Activated CD4-positive, alpha-beta T cell treated with anti-CD3 and anti-CD28 coated beads for 36 hours (primary cell): ENCODE data around the gene TAF1D. TPM values are rescaled to one million over a fixed set of nuclear protein-coding genes. Genes with fewer than 3 reads are reported as not detected.
"Not testable (repeated sequence)": the region's sequence is repeated elsewhere in the genome, so short reads cannot be mapped to it uniquely, and the experiment has no call there.

Experiments used
- ATAC-seq: fragments of 200-7000 bp; cut with Tn5 transposase; one replicate; pipeline ENCODE4 v1.10.0; 2021; ENCODE audit warnings: mild to moderate bottlenecking, moderate library complexity
- CTCF ChIA-PET: fragments of 350-600 bp; sonication (Branson Sonifier 250); formaldehyde crosslinking; loops from one replicate; lab custom pipeline; 2021; ENCODE audit warnings: antibody characterized with exemption; lab: Charles Lee
- POLR2A ChIA-PET: fragments of 350-600 bp; sonication (Branson Sonifier 250); formaldehyde crosslinking; loops from one replicate; lab custom pipeline; 2021; ENCODE audit warnings: antibody characterized with exemption, inconsistent platforms; lab: Charles Lee
- DNase-seq: peaks from one replicate; pipeline ENCODE4 v3.0.0-alpha.2; 2020
- H3K27ac Mint-ChIP-seq: one replicate; pipeline ENCODE4 v1.8.0; 2021; ENCODE audit warnings: mixed read lengths
- H3K27me3 Mint-ChIP-seq: one replicate; pipeline ENCODE4 v1.8.0; 2021; ENCODE audit warnings: mixed read lengths
- H3K36me3 Mint-ChIP-seq: one replicate; pipeline ENCODE4 v1.8.0; 2021; ENCODE audit warnings: low read depth, mixed read lengths
- H3K4me1 Mint-ChIP-seq: one replicate; pipeline ENCODE4 v1.8.0; 2021; ENCODE audit warnings: mixed read lengths
- H3K4me3 Mint-ChIP-seq: one replicate; pipeline ENCODE4 v1.8.0; 2021; ENCODE audit warnings: mild to moderate bottlenecking, moderate library complexity, mixed read lengths
- H3K9me3 Mint-ChIP-seq: one replicate; pipeline ENCODE4 v1.8.0; 2021; ENCODE audit warnings: low read depth, mixed read lengths
- intact Hi-C, 2 experiments: fragments of 100-400 bp; cut with DNase I in 1 of 2; cut with micrococcal nuclease in 1 of 2; formaldehyde crosslinking; loops; one replicate each; pipeline versions ENCODE4 v1.14.2 to v1.15.1; 2022 to 2024; cut with DNase I, micrococcal nuclease
- total RNA-seq, 2 experiments: library from RNA; stranded (reverse); gene quantifications; one replicate each; pipeline ENCODE4 v1.2.3, GENCODE V29; 2021

The TAF1D gene
- total RNA-seq, 2 experiments from 2014 or later, result 326 to 355 TPM

DNA sequence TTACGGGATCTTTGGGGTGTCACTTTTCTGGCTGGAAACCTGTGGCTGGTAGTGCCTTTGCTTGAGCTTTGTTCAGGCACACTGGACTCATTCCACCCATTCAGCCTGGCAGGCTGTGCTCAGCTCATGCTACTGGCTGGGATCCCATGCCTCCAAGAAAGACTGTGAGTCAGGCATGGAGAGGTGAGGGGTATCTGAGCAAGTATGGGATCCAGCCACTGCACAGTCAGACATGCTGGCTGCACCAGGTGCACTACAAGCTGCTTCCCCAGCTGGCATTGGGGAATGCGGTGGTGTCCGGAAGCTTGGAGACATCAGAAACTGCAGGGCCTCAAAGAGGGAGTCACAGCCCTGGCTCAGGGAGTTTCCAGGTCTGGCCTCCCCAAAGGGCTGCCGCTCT is 30.8 kb upstream of the TAF1D start:
- Mint-ChIP-seq H3K9me3 (peaks cover 2% of the 10 kb centered on the region), H3K4me1 (no peaks in the 10 kb centered on the region), H3K27me3 (no peaks in the 10 kb centered on the region), H3K4me3 (no peak overlapping the region), H3K36me3 (peaks cover 8% of the 10 kb centered on the region), H3K27ac (no peak overlapping the region)
- no peak for ATAC-seq
- ChIA-PET POLR2A (no interaction called here), CTCF (interaction anchor here (0.9 kb wide), 1 partner anchor 12 kb away, joined by 4 read pairs; the partner anchor contains the start of gene MED17)
- DNase-seq, result no peak
- intact Hi-C loops, result no loop called here

DNA sequence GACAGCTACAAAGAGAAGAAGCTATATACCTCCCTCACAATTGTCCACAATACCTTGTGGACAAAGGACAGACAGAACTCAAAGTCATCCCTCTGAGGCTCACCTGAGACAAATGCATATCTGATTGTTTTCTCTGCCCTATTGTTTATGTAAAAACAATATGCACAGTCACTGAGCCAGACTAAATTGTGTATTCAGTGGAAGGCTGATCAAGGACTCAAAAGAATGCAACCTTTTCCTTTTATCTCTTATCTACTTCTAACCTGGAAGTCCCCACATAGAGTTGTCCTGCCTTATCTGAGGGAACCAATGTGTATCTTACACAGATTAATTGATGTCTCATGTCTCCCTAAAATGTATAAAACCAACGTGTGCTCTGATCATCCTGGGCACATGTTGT is 28.9 kb upstream of the TAF1D start:
- intact Hi-C loops, result no loop called here
- Mint-ChIP-seq H3K9me3 (peaks cover 2% of the 10 kb centered on the region), H3K4me3 (no peak overlapping the region), H3K27me3 (no peaks in the 10 kb centered on the region), H3K4me1 (no peaks in the 10 kb centered on the region), H3K27ac (no peak overlapping the region), H3K36me3 (peaks cover 8% of the 10 kb centered on the region)
- ChIA-PET POLR2A (no interaction called here), CTCF (interaction anchor here (0.5 to 1.6 kb wide), 3 partner anchors 14 to 40 kb away, joined by 3 to 4 read pairs (median 3); partner anchors contain the start of gene MED17)
- ATAC-seq, result no peak
- no peak for DNase-seq

DNA sequence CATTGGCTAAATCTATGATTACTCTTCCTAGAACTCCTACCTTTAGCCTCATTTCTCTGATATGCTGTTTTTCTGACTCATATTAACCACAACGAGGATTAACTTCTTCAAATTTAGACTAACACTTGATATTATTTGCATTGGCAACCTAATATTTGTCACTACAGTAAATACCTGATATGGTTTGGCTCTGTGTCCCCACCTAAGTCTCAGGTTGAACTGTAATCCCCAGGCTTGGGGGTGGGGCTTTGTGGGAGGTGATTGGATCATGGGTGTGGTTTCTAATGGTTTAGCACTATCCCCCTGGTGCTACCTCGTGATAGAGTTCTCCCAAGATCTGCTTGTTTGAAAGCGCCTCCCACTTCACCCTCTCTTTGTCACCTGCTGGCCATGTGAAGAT is 25.7 kb upstream of the TAF1D start:
- H3K4me1 Mint-ChIP-seq, result no peaks in the 10 kb centered on the region
- intact Hi-C loops, result no loop called here
- POLR2A ChIA-PET, result no interaction called here
- DNase-seq (no peak), ATAC-seq (no peak)
- peaks cover 2% of the 10 kb centered on the region for H3K9me3 Mint-ChIP-seq
- CTCF ChIA-PET, result interaction anchor here (0.6 kb wide), 1 partner anchor 402 kb away, joined by 3 read pairs; no protein-coding TSS in a partner anchor
- peaks cover 8% of the 10 kb centered on the region for H3K36me3 Mint-ChIP-seq
- no peak overlapping the region for H3K27ac Mint-ChIP-seq
- no peak overlapping the region for H3K4me3 Mint-ChIP-seq
- no peaks in the 10 kb centered on the region for H3K27me3 Mint-ChIP-seq

DNA sequence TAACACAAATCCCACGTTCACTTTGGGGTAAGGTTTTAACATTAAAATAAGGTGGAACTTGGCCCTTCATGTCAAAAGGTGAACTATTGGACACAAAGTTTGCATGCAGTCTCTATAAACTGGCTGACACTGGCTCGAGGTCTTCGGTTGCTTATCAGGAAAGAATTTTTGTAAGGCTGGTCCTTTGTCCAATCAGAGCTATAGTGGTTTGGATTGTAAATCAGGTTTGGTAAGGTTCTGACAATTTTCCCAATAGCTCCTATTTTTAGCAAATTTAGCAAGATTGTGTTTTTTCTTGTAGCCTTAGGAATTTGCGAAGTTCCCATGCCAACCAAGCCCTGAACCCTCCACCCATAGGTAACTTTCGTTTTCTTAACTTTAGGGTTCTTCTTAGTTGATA is 25.2 kb upstream of the TAF1D start:
- Mint-ChIP-seq H3K4me1 (no peaks in the 10 kb centered on the region), H3K27me3 (no peaks in the 10 kb centered on the region), H3K27ac (no peak overlapping the region), H3K4me3 (no peak overlapping the region), H3K36me3 (peaks cover 8% of the 10 kb centered on the region), H3K9me3 (peaks cover 2% of the 10 kb centered on the region)
- ChIA-PET POLR2A (no interaction called here), CTCF (interaction anchor here (0.6 kb wide), 1 partner anchor 403 kb away, joined by 3 read pairs; no protein-coding TSS in a partner anchor)
- DNase-seq, result no peak
- ATAC-seq, result no peak
- intact Hi-C loops, result no loop called here

DNA sequence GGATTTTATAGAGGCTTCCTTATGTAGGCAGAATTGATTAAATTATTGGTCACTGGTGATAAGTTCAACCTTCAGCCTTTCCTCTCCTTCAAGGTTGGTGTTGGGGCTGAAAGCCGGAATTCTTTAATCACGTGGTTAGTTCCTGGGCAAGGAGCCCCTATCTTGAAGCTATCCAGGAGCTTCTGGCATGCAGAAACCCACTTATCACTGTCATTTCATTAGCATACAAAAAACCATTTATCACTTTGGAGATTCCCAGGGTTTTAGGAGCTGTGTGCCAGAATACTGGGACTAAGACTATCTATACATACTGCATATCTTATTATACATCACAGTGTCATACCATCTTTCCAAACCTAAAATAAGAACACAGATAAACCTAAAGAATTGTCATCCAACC is 24.3 kb upstream of the TAF1D start:
- CTCF ChIA-PET, result no interaction called here
- POLR2A ChIA-PET, result interaction anchor here (1.0 kb wide), 1 partner anchor 24 kb away, joined by 5 read pairs; the partner anchor contains the start of gene C11orf54
- H3K27ac Mint-ChIP-seq, result no peak overlapping the region
- intact Hi-C loops, result no loop called here
- H3K27me3 Mint-ChIP-seq, result no peaks in the 10 kb centered on the region
- H3K4me1 Mint-ChIP-seq, result no peaks in the 10 kb centered on the region
- peaks cover 12% of the 10 kb centered on the region for H3K36me3 Mint-ChIP-seq
- DNase-seq, result no peak
- peaks cover 2% of the 10 kb centered on the region for H3K9me3 Mint-ChIP-seq
- no peak for ATAC-seq
- no peak overlapping the region for H3K4me3 Mint-ChIP-seq

DNA sequence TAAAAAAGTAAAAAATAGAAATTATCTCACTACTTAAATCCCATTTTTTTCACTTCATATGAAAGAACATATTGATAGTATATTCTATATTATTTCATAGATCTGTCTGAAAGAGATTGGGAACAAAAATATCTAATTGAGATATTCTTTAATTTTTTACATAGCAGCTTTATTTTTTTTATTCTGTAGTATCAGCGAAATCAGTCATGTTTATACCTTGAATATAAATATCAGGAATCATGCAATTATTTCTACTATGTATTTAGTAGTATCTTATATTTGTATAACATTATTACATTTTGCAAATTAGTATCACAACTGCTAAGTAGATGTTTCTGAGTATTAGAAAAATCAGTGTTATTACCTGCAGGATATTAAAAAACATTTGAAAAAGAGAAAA is 20.6 kb upstream of the TAF1D start:
- Mint-ChIP-seq H3K4me1 (no peaks in the 10 kb centered on the region), H3K27ac (no peak overlapping the region), H3K27me3 (no peaks in the 10 kb centered on the region), H3K4me3 (no peak overlapping the region), H3K36me3 (peaks cover 30% of the 10 kb centered on the region), H3K9me3 (no peaks in the 10 kb centered on the region)
- intact Hi-C loops, result no loop called here
- ChIA-PET CTCF (no interaction called here), POLR2A (no interaction called here)
- ATAC-seq (no peak), DNase-seq (no peak)

DNA sequence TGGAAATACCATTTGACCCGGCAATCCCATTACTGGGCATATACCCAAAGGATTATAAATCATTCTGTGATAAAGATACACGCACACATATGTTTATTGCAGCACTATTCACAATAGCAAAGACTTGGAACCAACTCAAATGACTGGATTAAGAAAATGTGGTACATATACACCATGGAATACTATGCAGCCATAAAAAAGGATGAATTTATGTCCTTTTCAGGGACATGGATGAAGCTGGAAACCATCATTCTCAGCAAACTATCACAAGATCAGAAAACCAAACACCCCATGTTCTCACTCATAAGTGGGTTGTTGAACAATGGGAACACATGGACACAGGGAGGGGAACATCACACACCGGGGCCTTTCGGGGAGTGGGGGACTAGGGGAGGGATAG is 17.8 kb upstream of the TAF1D start:
- POLR2A ChIA-PET, intact Hi-C loops, H3K4me1 Mint-ChIP-seq, H3K9me3 Mint-ChIP-seq, DNase-seq, H3K27me3 Mint-ChIP-seq, H3K27ac Mint-ChIP-seq, ATAC-seq, H3K4me3 Mint-ChIP-seq: not testable (repeated sequence)
- CTCF ChIA-PET, result interaction anchor here (1.2 kb wide), 1 partner anchor 80 kb away, joined by 3 read pairs; no protein-coding TSS in a partner anchor
- peaks cover 32% of the 10 kb centered on the region for H3K36me3 Mint-ChIP-seq

DNA sequence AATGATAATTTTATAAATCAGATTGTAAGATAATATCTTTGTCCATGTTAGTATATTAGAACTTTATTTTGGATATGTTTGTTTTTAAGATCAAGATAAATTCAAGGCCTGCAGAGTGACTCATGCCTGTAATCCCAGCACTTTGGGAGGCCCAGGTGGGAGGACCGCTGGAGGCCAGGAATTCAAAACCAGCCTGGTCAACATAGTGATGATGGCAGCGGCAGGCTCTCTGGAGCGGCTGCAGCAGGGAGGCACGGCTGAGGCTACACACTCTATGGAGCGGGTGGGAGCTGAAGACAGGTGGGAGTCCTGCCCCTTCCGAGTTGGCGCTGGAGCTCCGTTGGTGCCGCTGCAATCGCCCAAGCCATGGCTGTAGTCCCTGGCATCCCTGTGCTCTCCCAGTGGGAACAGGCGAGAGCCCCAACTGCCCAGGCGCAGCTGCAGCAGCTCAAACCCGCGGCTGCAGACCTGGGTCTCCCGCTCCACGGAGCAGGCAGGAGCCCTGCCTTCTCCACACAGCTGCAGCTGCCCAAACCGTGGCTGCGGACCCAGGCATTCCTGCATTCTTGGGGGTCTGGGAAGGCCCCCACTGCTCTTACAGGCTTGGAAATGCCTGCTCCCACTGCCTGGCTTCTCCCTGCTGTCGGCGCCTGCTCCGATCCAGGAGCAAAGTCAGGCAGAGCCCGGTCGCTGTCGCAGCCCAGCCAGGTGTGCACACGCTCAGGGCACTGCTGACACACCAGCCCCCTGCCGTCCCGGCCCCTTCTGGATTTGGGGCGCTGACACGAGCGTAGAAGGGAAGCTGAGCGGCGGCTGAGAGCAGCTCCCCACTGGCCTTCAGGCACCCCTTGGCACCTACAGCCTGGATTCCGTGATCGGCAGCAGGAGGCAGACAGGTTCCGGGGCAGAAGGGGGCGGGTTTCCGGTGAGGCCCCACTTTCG is 16.9 kb upstream of the TAF1D start:
- Mint-ChIP-seq H3K4me3 (no peak overlapping the region), H3K36me3 (peaks cover 32% of the 10 kb centered on the region), H3K27me3 (no peaks in the 10 kb centered on the region), H3K27ac (no peak overlapping the region), H3K4me1 (no peaks in the 10 kb centered on the region), H3K9me3 (no peaks in the 10 kb centered on the region)
- intact Hi-C loops, result no loop called here
- DNase-seq (no peak), ATAC-seq (no peak)
- CTCF ChIA-PET, result no interaction called here
- POLR2A ChIA-PET, result no interaction called here

DNA sequence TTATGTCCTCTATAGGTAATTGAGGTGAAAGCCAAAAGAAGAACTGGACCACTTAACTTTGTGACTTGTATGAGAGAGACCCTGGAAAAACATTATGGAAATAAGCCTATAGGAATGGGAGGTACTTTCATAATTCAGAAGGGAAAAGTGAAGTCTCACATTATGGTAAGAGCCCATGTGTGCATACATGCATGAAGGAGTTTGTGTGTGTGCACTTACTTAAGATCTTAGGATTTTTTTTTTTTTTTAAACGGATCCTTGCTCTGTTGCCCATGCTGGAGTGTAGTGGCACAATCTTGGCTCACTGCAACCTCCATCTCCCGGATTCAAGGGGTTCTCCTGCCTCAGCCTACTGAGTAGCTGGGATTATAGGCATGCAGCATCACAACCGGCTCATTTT is 16.0 kb upstream of the TAF1D start:
- DNase-seq, result no peak
- Mint-ChIP-seq H3K4me3 (no peak overlapping the region), H3K27ac (no peak overlapping the region), H3K27me3 (no peaks in the 10 kb centered on the region), H3K4me1 (no peaks in the 10 kb centered on the region), H3K9me3 (no peaks in the 10 kb centered on the region), H3K36me3 (peaks cover 31% of the 10 kb centered on the region)
- intact Hi-C loops, result no loop called here
- ATAC-seq, result no peak
- CTCF ChIA-PET, result no interaction called here
- POLR2A ChIA-PET, result no interaction called here

DNA sequence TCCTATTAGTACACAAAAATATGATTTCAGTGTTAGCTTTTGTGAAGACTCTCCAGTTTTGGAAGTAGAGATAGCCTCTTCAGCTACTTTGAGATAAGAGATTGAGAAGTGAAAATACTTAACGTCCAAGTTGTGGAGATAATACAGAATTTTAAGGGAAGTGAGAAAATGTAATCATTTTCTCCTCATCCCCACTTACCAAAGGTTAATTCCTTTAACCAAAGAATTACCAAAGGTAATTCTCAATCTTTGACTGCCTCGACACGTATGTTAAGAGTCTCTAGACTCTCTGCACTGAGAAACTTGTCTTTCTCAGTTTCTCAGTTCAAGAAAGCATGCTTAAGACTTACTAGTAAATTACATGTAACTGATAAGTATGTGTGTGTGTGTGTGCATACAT is 15.5 kb upstream of the TAF1D start:
- Mint-ChIP-seq H3K4me3 (no peak overlapping the region), H3K36me3 (peaks cover 31% of the 10 kb centered on the region), H3K27ac (no peak overlapping the region), H3K9me3 (no peaks in the 10 kb centered on the region), H3K27me3 (no peaks in the 10 kb centered on the region), H3K4me1 (no peaks in the 10 kb centered on the region)
- ChIA-PET CTCF (interaction anchor here (0.7 kb wide), 1 partner anchor 179 kb away, joined by 3 read pairs; no protein-coding TSS in a partner anchor), POLR2A (no interaction called here)
- intact Hi-C loops, result no loop called here
- no peak for DNase-seq
- no peak for ATAC-seq

DNA sequence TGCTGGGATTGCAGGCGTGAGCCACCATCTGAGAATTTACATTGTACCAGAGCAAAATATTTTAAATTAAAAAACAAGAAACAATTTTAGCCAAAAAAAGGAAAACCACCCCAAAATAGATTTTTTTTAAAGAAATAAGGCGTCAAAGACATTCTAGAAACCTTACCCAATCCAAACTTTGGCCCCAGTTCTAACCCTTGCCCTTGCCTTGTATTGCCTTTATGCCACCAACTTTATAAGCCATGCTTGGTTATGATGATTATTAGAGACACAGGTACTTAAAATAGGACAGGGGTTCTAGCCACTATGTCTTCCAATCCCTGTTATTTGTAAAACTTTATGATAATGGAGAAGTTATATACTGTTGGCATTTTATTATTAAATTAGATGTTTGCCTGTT is 11.9 kb upstream of the TAF1D start:
- Mint-ChIP-seq H3K27me3 (no peaks in the 10 kb centered on the region), H3K4me3 (no peak overlapping the region), H3K27ac (no peak overlapping the region), H3K9me3 (no peaks in the 10 kb centered on the region), H3K4me1 (no peaks in the 10 kb centered on the region), H3K36me3 (peaks cover 16% of the 10 kb centered on the region)
- DNase-seq, result no peak
- POLR2A ChIA-PET, result no interaction called here
- no peak for ATAC-seq
- CTCF ChIA-PET, result no interaction called here
- intact Hi-C loops, result no loop called here

DNA sequence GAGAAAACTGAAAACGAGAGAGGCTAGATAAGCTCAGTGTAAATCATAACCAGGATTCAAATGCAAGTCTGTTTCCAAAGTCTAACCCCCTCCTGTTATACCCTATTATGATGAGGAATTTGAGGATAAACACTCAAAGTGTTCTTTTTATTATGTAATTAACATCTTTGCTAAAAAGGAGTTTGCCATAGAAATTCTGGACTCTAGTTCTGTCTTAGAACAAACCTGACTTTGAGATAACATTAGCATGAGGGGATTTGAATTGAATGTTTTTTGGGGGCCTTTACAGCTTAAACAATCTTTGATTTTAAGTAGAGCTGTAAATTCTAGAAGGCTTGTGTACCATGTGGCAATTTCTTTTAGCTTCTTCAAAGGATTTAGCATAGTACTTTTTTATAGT is 9.7 kb upstream of the TAF1D start:
- intact Hi-C loops, result no loop called here
- H3K4me1 Mint-ChIP-seq, result peaks cover 2% of the 10 kb centered on the region
- H3K36me3 Mint-ChIP-seq, result peaks cover 5% of the 10 kb centered on the region
- no peaks in the 10 kb centered on the region for H3K27me3 Mint-ChIP-seq
- no peaks in the 10 kb centered on the region for H3K9me3 Mint-ChIP-seq
- ATAC-seq (no peak), DNase-seq (no peak)
- no peak overlapping the region for H3K4me3 Mint-ChIP-seq
- H3K27ac Mint-ChIP-seq, result no peak overlapping the region
- CTCF ChIA-PET, result no interaction called here
- POLR2A ChIA-PET, result interaction anchor here (0.6 kb wide), 1 partner anchor 23 kb away, joined by 5 read pairs; no protein-coding TSS in a partner anchor
